Measurements from ENCODE around the gene BATF. TPM values are rescaled to one million over a fixed set of nuclear protein-coding genes. Genes with fewer than 3 reads are reported as not detected.

The BATF gene
- total and polyA plus RNA-seq, 2 donors (not counting 1 experiment from before 2014, with no cell fraction given), result 12.8 to 16.4 TPM

- H3K4me2 ChIP-seq (replicated peaks; ENCODE audit: low read depth, low read length, poor library complexity, severe bottlenecking), result peak within 1 kb of the TSS; percentile 91
- no peaks in the 10 kb centered on the region for H3K9me3 ChIP-seq (ENCODE audit: control extremely low read depth in 1 of 3, control insufficient read depth in 2 of 3, insufficient read depth in 1 of 3, low read length in 2 of 3)
- 2% methylated on average over 46 of the region's 49 CpGs for WGBS (ENCODE audit: insufficient coverage)
- POLR2A ChIA-PET, result interaction anchor here (0.6 to 1.5 kb wide), 2 partner anchors 7 to 82 kb away, joined by 4 to 5 read pairs; partner anchors contain the start of genes ERG28 and TTLL5
- Mint-ChIP-seq H3K27ac (peak within 1 kb of the TSS; percentile 77), H3K9me3 (ENCODE audit: insufficient read depth) (no peaks in the 10 kb centered on the region), H3K4me3 (peak within 1 kb of the TSS; percentile 99), H3K4me1 (peaks cover 21% of the 10 kb centered on the region), H3K27me3 (no peaks in the 10 kb centered on the region)
- peak within 1 kb of the TSS; percentile 67 for H3K9ac ChIP-seq (ENCODE audit: low read length)
- peak; percentile 73 for ATAC-seq (ENCODE audit: low read depth)
- no peak within 1 kb of the TSS for H3K27ac ChIP-seq (ENCODE audit: low read length in 2 of 2)
- H2AFZ ChIP-seq (ENCODE audit: insufficient read depth, low read depth, low read length, poor library complexity, severe bottlenecking), result peak within 1 kb of the TSS; percentile 83
- H3K36me3 ChIP-seq (replicated peaks in 1 of 2; ENCODE audit: control extremely low read depth in 1 of 2, control insufficient read depth in 1 of 2, extremely low read depth in 1 of 2, insufficient read depth in 2 of 2, low read length in 1 of 2), result no peaks in the 10 kb centered on the region
- no peak for TF ChIP-seq EZH2 (IDR thresholded peaks at IDR 0.05; ENCODE audit: borderline replicate concordance, insufficient read depth, low read depth, low read length, poor library complexity, severe bottlenecking)
- TF ChIP-seq, protein P1, sequence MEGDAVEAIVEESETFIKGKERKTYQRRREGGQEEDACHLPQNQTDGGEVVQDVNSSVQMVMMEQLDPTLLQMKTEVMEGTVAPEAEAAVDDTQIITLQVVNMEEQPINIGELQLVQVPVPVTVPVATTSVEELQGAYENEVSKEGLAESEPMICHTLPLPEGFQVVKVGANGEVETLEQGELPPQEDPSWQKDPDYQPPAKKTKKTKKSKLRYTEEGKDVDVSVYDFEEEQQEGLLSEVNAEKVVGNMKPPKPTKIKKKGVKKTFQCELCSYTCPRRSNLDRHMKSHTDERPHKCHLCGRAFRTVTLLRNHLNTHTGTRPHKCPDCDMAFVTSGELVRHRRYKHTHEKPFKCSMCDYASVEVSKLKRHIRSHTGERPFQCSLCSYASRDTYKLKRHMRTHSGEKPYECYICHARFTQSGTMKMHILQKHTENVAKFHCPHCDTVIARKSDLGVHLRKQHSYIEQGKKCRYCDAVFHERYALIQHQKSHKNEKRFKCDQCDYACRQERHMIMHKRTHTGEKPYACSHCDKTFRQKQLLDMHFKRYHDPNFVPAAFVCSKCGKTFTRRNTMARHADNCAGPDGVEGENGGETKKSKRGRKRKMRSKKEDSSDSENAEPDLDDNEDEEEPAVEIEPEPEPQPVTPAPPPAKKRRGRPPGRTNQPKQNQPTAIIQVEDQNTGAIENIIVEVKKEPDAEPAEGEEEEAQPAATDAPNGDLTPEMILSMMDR (IDR thresholded peaks at IDR 0.05), result no peak
- DNase-seq, result peak; percentile 64
- H3K4me3 ChIP-seq (ENCODE audit: control extremely low read depth in 1 of 5, extremely low read depth in 1 of 5, insufficient read depth in 1 of 5, low read depth in 2 of 5, low read length in 4 of 5), result peak within 1 kb of the TSS; percentile 51 to 83 (median 65)
- no peaks in the 10 kb centered on the region for H4K20me1 ChIP-seq (ENCODE audit: control insufficient read depth, insufficient read depth, low read length, poor library complexity, severe bottlenecking)
- intact Hi-C loops (cut with micrococcal nuclease), result no loop called here
- CTCF ChIA-PET, result interaction anchor here (0.6 to 12.1 kb wide), 30 partner anchors 9 to 448 kb away, joined by 3 to 447 read pairs (median 5); partner anchors contain the start of genes BATF, ERG28, TGFB3 and TTLL5
- H3K79me2 ChIP-seq (ENCODE audit: control insufficient read depth, insufficient read depth, low read length), result no peaks in the 10 kb centered on the region
- H3K27me3 ChIP-seq (replicated peaks in 1 of 4; ENCODE audit: control extremely low read depth in 1 of 4, control insufficient read depth in 3 of 4, insufficient read depth in 4 of 4, low read length in 3 of 4), result peaks cover 0 to 17% (median 0%) of the 10 kb centered on the region in 4 experiments
- peaks cover 7 to 20% of the 10 kb centered on the region in 2 donors for H3K4me1 ChIP-seq (ENCODE audit: control insufficient read depth in 2 of 2, insufficient read depth in 2 of 2, low read length in 2 of 2)
Observed at GRCh38 chr14:75578102-75578785, 56.0 kb downstream of the BATF start, which contains the start of gene FLVCR2. FLVCR2 (plus strand) TSS chr14:75578620; CDS start chr14:75578973, 353 bp downstream.

All from B cell (primary cell).